Thyroid gland (tissue), 4 donors: Measurements from ENCODE around the gene SELENOM.
"Not testable (repeated sequence)": the region's sequence is repeated elsewhere in the genome, so short reads cannot be mapped to it uniquely, and the experiment has no call there.

ENCODE experiments used
- POLR2A ChIP-seq, 2 donors: fragments of 450-650 bp; IDR thresholded peaks; one replicate each; pipeline ENCODE4 v1.6.1; 2017; ENCODE audit warnings: antibody characterized with exemption in 2 of 2, mild to moderate bottlenecking in 2 of 2, moderate library complexity in 1 of 2
- TF ChIP-seq, protein P1 (sequence below), 6 experiments: fragments of 200-600 bp in 3 of 6; fragments of 450-650 bp in 3 of 6; sonication (generic) in 3 of 6; IDR thresholded peaks; one replicate each; pipeline ENCODE4 v1.5.1; 2016 to 2019; ENCODE audit warnings: antibody characterized with exemption in 6 of 6, mild to moderate bottlenecking in 2 of 6, inconsistent platforms in 1 of 6, moderate library complexity in 1 of 6

DNA sequence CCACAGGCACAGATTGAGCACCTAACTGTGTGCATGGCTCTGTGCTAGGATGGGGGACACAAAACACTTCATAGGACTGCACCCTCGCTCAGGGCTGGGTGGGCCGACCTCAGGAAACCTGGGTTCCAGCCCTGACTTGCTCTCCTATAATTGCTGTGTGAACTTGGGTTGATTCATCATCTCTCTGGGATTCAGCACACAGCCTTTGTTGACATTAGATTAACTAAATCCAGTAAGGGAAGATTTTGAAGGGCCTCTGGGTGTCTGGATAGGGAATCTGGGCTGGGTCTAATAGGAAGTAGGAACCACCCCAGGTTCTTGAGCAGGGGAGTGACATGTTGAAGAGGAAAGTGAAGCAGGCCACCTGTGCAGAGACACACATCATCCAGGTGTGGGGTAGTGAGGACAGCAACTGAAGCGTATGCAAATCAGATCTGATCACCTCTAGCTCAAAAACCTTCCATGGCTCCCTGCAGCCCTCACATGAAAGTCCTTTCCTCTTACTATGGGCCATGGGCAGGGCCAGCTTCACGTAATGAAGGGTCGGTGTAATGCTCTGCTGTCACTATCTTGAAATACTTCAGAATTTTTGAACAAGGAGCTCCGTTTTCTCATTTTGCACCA, 37.6 kb downstream of the SELENOM start:
- TF ChIP-seq, protein P1, sequence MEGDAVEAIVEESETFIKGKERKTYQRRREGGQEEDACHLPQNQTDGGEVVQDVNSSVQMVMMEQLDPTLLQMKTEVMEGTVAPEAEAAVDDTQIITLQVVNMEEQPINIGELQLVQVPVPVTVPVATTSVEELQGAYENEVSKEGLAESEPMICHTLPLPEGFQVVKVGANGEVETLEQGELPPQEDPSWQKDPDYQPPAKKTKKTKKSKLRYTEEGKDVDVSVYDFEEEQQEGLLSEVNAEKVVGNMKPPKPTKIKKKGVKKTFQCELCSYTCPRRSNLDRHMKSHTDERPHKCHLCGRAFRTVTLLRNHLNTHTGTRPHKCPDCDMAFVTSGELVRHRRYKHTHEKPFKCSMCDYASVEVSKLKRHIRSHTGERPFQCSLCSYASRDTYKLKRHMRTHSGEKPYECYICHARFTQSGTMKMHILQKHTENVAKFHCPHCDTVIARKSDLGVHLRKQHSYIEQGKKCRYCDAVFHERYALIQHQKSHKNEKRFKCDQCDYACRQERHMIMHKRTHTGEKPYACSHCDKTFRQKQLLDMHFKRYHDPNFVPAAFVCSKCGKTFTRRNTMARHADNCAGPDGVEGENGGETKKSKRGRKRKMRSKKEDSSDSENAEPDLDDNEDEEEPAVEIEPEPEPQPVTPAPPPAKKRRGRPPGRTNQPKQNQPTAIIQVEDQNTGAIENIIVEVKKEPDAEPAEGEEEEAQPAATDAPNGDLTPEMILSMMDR (IDR thresholded peaks at IDR 0.05): not testable (repeated sequence)
- not testable (repeated sequence) for TF ChIP-seq POLR2A (IDR thresholded peaks at IDR 0.05)
